Esophagus muscularis mucosa (tissue), 4 donors: ENCODE measurements around the gene PCNX2.

Source experiments
- CTCF ChIP-seq, 3 experiments: fragments of 200-600 bp in 2 of 3; fragments of 450-650 bp in 1 of 3; sonication (generic) in 2 of 3; IDR thresholded peaks; one replicate each; pipeline ENCODE4 v1.5.1; 2017 to 2019; ENCODE audit warnings: antibody characterized with exemption in 3 of 3, mild to moderate bottlenecking in 2 of 3, moderate library complexity in 1 of 3
- EP300 ChIP-seq: sonication (generic); formaldehyde crosslinking; IDR thresholded peaks from one replicate; pipeline ENCODE4 v1.6.1; 2017; ENCODE audit warnings: antibody characterized with exemption
- POLR2A ChIP-seq: fragments of 450-650 bp; IDR thresholded peaks from one replicate; pipeline ENCODE4 v1.6.1; 2017; ENCODE audit warnings: antibody characterized with exemption, moderate library complexity, mild to moderate bottlenecking, low read depth
- POLR2AphosphoS5 ChIP-seq, 2 donors: sonication (generic); formaldehyde crosslinking; IDR thresholded peaks; one replicate each; pipeline ENCODE4 v1.6.1; 2017; ENCODE audit warnings: antibody characterized with exemption in 2 of 2

DNA sequence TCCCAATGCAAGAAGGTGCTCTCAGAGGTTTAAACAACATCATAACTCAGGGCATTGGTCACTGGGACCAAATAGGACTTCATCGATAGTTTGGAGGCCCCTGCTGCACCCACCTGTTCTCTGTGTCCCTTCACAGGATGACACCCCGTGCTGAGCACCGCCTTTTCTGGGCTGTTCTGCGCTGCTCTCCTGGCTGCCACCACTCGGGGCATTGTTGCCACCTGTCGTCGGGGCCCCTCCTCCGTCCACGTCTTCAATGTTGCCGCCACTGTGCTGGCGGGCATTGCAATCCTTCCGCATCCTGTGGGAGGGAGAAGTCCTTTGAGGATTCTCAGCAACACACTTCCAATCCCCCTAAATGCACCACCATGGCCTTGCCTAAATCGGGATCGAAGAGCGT lies 297.4 kb downstream of the PCNX2 start:
- TF ChIP-seq POLR2AphosphoS5 (IDR thresholded peaks at IDR 0.05) (no peak), CTCF (IDR thresholded peaks at IDR 0.05) (no peak), POLR2A (no peak), EP300 (no peak)
